Measurements from ENCODE around the gene SIGLEC1.

Gene SIGLEC1

GRCh38 chr20:3677733-3678132 is 34.7 kb downstream of the SIGLEC1 start:
- DNase-seq: no peak

GRCh38 chr20:3674995-3675900 is 37.2 kb downstream of the SIGLEC1 start:
- DNase-seq: no peak

GRCh38 chr20:3674447-3674846 is 38.0 kb downstream of the SIGLEC1 start:
- no peak for DNase-seq

- no peak for DNase-seq
Observed at GRCh38 chr20:3673221-3674070, 39.0 kb downstream of the SIGLEC1 start.

GRCh38 chr20:3672547-3673171 is 39.7 kb downstream of the SIGLEC1 start:
- DNase-seq: no peak

- DNase-seq: no peak
Observed at GRCh38 chr20:3671986-3672546, 40.3 kb downstream of the SIGLEC1 start.

- DNase-seq: no peak
Observed at GRCh38 chr20:3670945-3671344, 41.5 kb downstream of the SIGLEC1 start.

GRCh38 chr20:3670511-3670910 is 41.9 kb downstream of the SIGLEC1 start:
- DNase-seq: no peak

- no peak for DNase-seq
Observed at GRCh38 chr20:3669710-3670367, 42.6 kb downstream of the SIGLEC1 start.

GRCh38 chr20:3667434-3668037 is 44.9 kb downstream of the SIGLEC1 start:
- DNase-seq: no peak

- DNase-seq: no peak
Observed at GRCh38 chr20:3663858-3664257, 48.5 kb downstream of the SIGLEC1 start.

GRCh38 chr20:3663031-3663701 is 49.2 kb downstream of the SIGLEC1 start, which contains the start of gene GFRA4:
Gene GFRA4 (minus strand): TSS chr20:3663399. CDS start chr20:3663399, 0 bp downstream.
- DNase-seq: no peak
